NAMALWA (cell line): ENCODE results near the gene CEP68.
A peak's percentile ranks its signal among the peaks of the same experiment; 100 is the strongest.
"Not testable (repeated sequence)": the region's sequence is repeated elsewhere in the genome, so short reads cannot be mapped to it uniquely, and the experiment has no call there.

Experiments
- DNase-seq: peaks from one replicate; pipeline ENCODE4 v3.0.0-alpha.2; 2015; ENCODE audit warnings: low spot score

The CEP68 gene

DNA sequence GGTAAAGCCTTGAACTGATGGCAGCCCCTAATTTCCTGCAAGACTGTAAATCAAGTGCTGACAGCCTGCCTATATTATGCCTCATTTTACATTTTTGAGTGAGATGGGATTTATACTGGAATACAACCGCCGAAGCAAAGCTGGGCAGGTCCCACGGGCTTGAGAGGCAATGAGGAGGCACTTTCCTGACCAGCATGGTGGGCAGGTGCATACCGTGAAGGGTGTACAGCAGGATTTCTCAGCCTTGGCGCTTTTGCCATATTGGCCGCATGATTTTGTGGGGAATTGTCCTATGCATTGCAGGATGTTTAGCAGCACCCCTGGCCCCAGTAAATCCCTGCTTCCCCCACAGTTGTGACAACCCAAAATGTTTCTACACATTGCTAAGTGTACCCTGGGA lies 22.8 kb downstream of the CEP68 start:
- no peak for DNase-seq

DNA sequence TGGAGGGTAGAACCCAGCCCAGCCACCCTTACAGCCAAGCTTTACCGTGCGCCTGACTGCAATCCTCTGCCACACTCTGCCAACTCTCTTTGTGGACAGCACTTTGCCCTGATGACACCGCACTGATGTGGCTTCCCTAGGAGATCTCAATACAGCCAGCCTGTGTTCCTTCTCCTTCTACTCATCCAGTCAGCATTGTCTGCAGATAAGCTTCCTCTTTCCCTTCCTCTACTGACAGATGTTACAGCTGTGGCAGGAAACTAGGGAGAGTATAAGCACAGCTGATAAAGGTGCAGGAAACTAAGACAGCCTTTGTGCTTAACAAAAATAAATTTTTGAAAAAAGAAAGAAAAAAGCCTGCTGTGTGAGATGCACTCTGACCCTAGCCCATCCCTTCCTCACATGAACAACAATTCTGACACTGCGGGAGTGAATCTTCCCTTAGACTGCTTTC lies 25.0 kb downstream of the CEP68 start:
- no peak for DNase-seq

DNA sequence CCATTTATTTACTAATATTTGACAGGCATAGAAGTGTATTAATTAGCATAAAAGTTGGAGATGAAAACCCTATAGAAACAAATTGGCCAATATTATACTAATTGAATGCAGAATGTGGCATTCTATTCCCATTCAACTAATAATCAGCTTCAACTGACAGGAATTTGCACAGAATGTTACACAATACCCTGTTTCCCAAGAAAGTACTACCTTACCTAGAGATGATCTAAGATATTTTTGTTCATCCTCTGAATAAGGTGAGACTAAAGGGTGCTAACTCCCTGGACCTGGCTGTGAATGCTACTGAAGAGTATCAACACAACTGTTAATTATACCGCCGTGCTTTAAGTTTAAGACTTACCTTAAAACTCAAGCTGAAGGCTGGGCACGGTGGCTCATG lies 28.9 kb downstream of the CEP68 start:
- DNase-seq = no peak

DNA sequence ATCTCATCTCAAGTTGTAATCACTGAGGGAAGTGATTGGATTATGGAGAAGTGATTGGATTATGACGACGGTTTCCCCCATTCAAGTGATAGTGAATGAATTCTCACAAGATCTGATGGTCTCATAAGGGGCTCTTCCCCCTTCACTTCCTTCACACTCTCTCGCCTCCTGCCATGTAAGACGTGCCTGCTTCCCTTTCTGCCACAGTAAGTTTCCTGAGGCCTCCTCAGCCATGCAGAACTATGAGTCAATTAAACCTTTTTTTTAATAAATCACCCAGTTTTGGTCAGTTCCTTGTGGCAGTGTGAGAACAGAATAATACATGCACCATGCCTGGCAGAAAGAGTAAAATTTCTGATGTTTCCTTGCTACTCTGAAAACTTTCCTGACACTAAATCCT lies 36.6 kb downstream of the CEP68 start:
- DNase-seq = no peak

DNA sequence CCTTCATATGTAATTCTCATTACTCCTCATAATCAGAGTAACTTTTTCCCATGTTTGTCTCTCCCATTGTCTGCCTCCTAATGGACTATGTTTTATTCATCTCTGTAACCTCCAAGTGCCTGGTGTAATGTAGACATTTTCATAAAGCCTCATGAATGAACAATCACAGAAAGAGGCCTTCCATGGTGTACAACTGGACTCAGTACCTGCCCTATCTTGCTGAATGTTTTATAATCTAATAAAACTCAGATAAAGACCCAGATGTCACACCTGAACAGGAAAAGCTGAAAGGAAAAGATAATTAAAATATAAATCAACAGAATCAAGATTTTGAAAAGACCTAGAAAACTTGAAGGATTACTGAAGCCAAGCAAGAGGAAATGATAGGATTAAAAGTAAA lies 37.0 kb downstream of the CEP68 start:
- DNase-seq = no peak

DNA sequence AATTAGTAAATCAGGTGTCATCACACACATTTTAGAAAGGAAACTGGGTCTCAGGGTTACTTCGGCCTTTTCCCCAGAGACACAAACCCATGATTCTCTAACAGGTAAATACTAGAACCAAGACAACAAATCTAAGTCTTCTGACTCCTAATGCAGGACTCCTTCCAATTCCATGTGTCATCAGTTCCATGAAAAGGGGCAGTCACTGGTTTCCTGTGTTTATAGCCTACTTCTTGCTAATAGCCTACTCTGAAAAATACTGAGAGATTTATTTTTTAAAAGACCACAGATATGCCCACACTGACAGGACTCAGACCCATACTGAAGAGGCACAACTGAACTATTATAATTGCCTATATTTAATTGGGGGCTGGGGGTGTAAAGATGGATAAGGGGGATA lies 40.7 kb downstream of the CEP68 start:
- DNase-seq = no peak

DNA sequence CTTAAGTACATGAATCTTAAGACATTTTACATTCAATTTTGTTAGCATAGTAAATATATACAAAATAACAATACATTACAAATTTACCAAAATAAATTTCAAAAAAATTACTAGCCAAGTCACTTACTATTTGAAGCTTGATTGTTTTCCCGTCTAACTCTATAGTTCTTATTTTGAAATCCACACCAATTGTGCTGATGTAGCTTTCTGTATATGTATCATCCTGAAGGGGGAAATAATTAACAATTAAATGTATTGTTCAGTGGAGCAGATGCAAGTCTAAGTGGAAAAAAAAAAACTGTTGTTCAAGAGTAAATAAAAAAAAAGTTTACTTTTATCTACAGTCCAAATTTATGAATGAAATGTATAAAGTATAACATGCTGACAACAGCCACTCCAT lies 41.6 kb downstream of the CEP68 start:
- no peak for DNase-seq

DNA sequence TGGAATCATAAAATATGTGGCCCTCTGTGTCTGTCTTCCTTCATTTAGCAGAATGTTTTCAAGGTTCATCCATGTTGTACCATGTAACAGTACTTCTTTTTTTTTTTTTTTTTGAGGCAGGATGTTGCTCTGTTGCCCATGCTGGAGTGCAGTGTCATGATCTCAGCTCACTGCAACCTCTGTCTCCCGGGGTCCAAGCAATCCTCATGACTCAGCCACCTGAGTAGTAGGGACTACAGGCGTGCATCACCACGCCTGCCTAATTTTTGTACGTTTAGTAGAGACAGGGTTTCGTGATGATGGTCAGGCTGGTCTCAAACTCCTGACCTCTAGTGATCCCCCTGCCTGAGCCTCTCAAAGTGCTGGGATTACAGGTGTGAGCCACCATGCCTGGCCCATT lies 42.5 kb downstream of the CEP68 start:
- no peak for DNase-seq

DNA sequence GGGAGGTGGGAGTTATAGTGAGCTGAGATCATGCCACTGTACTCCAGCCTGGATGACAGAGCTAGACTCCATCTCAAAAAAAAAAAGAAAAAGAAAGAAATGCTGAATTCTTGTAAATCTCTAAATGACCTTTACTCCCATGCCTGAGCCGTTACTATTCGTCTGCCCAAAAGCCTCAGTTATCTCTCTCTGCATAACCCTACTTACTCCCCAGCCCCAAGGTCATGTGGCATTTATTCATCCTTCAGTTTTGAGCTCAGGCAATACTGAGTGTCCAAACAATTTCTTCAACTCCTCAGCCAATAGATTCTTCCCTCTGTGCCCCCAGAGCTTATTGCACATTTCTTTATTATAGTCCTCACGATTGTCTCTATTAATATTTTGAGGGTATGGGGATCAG lies 44.9 kb downstream of the CEP68 start:
- DNase-seq = no peak

DNA sequence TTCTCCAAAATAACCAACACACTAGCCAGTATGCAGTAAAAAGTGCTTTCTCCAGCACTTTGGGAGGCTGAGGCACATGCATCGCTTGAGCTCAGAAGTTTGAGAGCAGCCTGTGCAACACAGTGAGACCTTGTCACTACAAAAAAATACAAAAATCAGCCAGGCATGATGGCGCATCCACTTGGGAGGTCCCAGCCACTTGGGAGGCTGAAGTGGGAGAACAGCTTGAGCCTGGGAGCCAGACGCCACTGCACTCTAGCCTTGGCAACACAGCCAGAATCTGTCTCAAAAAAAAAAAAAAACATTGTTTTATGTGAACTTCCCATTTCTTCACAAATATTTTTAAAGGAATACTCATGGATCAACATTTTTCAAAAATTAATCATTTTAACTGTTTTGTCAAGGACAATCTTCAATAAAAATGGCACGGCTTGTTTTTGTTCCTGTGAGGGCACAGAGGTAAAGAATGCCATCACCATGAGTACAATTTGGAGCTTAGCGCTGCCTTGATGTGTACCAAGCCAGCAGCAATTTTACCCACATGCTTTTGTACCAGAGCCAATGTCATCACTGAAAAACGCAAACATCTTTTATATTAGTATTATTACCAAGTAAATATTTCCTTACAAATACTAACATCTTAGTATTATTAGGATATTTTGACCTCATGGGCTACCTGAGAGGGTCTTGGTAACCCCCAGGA lies 46.9 kb downstream of the CEP68 start:
- DNase-seq = no peak

DNA sequence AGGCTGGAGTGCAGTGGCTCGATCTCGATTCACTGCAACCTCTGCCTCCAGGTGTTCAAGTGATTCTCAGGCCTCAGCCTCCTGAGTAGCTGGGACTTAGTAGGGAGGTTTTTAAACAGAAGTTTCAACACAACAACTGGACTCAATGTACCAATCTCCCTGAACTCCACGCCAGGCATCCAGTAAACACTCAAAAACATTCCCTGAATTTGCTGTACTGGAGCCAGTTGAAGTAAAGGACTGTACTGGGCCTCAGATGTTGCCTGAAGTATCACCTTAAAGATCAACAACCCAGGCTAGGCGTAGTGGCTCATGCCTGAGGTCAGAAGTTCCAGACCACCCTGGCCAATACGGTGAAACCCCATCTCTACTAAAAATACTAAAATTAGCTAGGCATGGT lies 51.3 kb downstream of the CEP68 start:
- DNase-seq = no peak

DNA sequence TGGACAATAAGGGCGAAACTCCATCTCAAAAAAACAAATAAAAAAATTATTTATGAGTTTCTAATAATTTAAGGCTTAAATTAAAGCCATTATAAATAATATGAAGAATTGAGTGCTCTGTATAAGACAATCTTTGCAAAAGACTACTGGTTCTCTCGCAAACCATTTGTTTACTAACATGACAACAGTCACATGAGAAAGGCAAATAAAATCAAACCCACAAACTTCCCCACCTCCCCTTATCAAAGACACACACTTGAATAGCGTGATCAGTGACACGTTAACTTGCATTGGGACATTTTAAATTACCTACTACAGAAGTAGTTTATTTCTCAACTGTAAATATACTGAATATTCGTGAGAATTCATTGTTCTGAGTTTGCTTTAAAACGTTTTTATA lies 52.6 kb downstream of the CEP68 start:
- DNase-seq = no peak

DNA sequence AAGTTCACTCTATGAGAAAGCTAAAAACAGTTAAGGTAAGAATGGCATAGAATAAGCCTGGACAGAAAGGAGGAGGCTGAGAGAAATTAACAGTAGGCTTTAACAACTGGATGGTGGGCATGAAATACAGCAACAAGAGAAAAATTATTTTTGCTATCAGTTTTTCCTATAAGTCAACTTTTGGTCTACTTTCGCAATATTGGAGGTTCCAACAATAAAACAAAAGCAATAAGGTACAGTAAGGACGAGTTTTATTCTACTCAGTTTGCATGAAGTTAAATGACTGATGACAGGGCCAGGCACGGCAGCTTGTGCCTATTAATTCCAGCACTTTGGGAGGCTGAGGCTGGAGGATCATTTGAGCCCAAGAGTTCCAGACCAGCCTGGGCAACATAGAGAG lies 56.4 kb downstream of the CEP68 start:
- no peak for DNase-seq

DNA sequence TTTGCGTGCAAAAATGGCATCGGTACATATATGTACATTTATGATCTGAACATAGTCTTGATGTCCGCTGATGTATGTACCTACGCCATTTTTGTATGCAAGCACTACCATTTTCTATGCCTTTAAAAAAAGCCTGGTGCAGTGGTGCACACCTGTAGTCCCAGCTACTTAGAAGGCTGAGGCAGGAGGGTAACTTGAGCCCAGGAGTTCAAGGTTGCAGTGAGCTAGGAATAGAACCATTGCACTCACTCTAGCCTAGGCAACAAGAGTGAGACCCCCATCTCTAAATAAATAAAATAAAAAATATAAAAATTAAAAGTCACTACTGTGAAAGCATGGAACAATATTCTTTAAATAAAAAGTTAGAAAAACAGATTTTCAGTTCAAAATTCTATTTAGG lies 57.0 kb downstream of the CEP68 start:
- no peak for DNase-seq

DNA sequence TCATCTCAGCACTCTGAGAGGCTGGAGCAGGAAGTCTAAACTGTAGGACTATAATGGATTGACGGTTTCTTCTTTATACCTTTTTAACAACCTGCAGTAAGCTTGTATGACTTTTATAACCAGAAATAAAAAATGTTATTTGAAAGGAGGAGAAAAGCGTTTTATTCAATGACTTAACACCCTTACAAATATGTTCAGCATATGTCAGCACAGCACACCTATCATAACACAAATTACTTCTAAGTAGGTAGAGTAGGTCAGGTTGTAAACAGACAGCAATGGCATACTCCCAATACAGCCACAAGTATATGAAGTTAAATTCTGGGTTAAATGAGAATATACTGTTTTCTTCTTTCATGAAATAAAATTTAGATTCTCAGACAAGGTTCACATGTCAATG lies 57.6 kb downstream of the CEP68 start:
- DNase-seq = no peak

DNA sequence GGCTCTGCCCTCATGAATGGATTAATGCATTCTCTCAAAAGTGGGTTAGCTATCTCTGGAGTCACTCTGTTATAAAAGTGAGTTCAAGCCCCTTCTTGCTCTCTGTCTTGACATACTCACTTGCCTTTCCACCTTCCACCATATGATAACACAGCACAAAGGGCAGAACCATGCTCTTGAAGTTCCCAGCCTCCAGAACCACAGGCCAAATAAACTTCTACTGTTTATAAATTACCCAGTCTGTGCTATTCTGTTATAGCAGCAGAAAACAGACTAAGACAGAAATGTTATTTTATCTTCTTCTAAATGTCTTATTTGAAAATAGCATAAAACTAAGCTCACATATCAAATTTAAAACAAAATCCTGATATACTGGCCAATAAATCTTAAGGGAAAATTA lies 58.7 kb downstream of the CEP68 start:
- no peak for DNase-seq

DNA sequence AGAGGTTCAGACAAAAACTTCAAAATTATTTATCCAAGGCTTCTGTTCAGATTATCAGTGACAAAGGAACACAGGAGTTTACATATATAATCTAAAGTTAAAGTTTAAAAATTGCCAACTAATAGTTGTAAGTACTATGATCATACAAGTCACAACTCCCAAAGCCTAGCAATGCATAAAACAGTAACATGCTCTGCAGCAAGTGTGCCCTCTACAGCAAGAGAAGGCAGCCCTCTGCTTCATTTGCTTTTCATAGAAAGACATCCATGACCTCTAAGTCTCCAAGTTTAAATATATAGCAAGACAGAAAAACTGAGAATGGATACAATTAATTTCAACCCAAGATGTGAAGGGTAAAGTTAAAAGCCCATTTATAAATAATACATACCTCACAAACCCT lies 60.4 kb downstream of the CEP68 start:
- no peak for DNase-seq

DNA sequence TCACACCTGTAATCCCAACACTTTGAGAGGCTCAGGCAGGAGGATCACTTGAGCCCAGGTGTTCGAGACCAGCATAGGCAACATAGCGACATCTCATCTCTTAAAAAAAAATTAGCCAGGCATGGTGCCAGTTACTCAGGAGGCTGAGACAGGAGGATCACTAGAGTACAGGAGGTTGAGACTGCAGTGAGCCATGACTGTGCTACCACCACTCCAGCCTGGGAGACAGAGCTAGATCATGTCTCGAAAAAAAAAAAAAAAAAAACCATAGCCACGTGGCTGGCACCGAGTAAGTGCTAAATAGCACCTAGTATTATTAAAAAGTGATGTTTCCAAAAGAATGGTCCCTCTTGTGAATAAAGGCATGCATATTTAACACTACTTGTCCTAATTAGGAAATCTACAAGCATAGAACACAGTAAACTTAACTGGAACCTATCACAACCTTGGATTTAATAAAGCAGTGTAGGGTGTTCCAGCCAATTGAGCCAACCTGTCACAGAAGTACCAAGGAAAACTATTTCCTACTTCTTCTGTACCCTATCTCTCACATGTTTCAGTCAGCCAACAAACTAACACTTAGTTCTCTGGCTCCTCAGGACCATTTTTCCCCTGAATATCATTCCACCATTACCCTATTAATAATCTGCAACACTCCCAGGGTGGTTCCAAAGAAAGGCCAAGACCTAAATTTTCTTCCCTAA lies 64.9 kb downstream of the CEP68 start:
- no peak for DNase-seq

DNA sequence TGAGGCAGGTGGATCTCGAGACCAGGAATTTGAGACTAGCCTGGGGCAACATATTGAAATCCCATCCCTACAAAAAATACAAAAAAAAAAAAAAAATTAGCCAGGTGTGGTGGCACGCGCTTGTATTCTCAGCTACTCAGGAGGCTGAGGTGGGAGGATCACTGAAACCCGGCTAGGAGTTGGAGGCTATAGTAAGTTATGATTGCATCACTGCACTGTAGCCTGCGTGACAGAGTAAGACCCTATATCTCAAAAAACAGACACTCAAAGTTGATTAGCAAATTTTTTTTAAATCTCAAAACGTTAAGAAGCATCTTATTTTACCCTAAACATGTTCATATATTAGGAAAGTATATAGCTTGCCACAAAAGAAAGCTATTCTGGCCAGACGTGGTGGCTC lies 66.1 kb downstream of the CEP68 start:
- DNase-seq = no peak

DNA sequence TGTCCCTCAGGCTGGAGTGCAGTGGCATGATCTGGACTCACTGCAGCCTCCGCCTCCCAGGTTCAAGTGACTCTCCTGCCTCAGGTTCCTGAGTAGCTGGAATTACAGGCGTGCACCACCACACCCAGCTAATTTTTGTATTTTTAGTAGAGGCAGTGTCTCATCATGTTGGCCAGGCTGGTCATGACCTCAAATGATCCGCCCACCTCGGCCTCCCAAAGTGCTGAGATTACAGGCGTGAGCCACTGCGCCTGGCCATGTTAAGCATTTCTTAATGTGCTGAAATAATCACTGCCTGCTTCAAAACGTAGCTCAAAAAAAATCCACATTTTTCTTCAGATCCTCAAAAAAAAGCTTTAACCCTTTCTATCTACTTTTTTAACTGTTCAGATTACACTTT lies 69.2 kb downstream of the CEP68 start:
- DNase-seq = not testable (repeated sequence)

DNA sequence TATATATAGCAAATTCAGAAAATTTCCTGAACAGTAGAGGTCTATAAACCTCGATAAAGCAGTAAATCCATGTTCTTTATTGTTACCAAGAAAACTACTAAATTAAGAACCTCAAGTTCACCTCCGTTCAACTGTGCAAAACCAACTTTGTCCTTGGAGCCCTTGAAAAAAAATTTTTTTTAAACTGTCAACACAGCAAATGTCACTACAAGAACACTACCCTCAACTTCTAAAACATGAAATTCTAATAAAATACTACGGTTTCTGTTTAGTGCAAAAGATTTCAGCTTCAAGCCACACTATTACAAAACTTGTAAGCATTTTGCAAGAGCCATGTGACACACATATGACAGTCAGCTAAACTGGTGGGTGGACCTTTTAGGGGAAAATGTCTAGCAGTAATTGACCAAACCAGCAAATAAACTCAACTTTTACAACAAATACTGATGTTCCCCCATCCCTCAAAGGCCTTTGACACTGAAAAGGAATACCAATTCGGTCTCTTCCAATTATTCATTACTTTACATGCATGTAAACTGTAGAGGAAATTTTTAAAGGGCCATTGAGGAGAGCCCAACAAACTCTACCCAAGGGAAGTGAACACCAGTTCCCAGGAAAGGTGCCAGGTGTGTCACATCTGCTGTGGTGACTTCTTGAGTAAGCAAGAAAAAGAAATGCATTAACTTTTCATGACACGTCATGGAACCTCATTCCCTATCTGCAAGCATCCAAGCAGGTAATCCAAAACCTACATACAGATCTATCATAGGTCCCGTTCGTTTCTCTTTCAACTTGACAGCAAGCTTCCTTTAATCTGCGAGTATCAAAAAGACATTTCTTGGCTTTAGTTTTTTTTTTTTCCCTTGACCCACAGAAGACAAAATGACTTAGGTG lies 72.3 kb downstream of the CEP68 start:
- peak; percentile 41 for DNase-seq

DNA sequence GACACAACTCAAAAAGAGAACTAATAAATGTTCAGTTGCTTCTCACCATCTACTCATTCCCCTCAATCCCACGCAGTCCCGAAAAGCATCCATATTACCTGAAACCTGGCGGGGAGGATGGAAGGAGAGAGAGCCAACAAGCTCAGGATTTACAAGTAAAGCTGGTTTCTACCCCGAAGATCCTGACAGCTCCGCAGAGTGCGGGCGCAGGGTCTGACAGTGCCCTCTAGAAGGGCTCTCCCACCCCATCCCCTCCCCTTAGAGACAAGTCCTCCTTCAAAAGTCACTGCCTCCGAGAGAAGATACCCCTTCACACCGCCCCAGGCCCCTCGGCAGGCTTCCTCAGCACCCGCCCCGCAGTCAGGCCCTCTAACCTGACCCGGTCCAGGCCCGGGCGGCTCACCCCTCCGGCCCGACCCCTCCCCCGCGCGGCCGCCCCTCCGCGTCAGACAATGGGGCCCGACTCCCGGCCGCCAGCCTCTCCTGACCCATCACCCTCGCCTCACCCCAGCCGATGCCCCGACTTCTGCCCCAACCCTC lies 73.1 kb downstream of the CEP68 start:
- DNase-seq = peak; percentile 60
